SK-N-SH treated with all-trans-retinoic acid at 6 μM for 48 hours (cell line): Measurements from ENCODE around the gene DAB2IP.

ENCODE experiments used
- ATAC-seq: fragments of 200-7000 bp; cut with Tn5 transposase; 3 replicates; pipeline ENCODE4 v1.9.1; 2020; ENCODE audit warnings: mild to moderate bottlenecking, moderate library complexity
- ARNTL ChIP-seq: fragments of 450-650 bp; formaldehyde crosslinking; IDR thresholded peaks from 2 replicates; pipeline ENCODE4 v1.5.0; 2020; ENCODE audit warnings: low read depth, mild to moderate bottlenecking, moderate library complexity, borderline replicate concordance
- BACH2 ChIP-seq: fragments of 250-450 bp; sonication (Bioruptor Pico); IDR thresholded peaks from 2 replicates; pipeline ENCODE4 v1.9.0; 2021; ENCODE audit warnings: mild to moderate bottlenecking, borderline replicate concordance
- ESRRG ChIP-seq: fragments of 250-450 bp; sonication (Bioruptor Pico); IDR thresholded peaks from 2 replicates; pipeline ENCODE4 v1.6.1; 2021; ENCODE audit warnings: mild to moderate bottlenecking
- GLIS3 ChIP-seq: fragments of 250-450 bp; sonication (Bioruptor Pico); IDR thresholded peaks from 2 replicates; pipeline ENCODE4 v1.5.0; 2020; ENCODE audit warnings: mild to moderate bottlenecking, moderate library complexity
- OSR1 ChIP-seq: fragments of 250-450 bp; sonication (Bioruptor Pico); IDR thresholded peaks from 2 replicates; pipeline ENCODE4 v1.8.0; 2022; ENCODE audit warnings: moderate library complexity, mild to moderate bottlenecking, inconsistent platforms
- PATZ1 ChIP-seq: fragments of 250-450 bp; sonication (Bioruptor Pico); IDR thresholded peaks from 2 replicates; pipeline ENCODE4 v1.8.0; 2020; ENCODE audit warnings: mild to moderate bottlenecking, moderate library complexity, borderline replicate concordance
- POU6F1 ChIP-seq: fragments of 250-450 bp; sonication (Bioruptor Pico); IDR thresholded peaks from 2 replicates; pipeline ENCODE4 v1.8.0; 2021; ENCODE audit warnings: low read depth, mild to moderate bottlenecking, moderate library complexity, borderline replicate concordance
- PPARA ChIP-seq: fragments of 250-450 bp; sonication (Bioruptor Pico); IDR thresholded peaks from 2 replicates; pipeline ENCODE4 v1.5.0; 2020; ENCODE audit warnings: mild to moderate bottlenecking, borderline replicate concordance
- SNAI2 ChIP-seq: fragments of 250-450 bp; sonication (Bioruptor Pico); IDR thresholded peaks from 2 replicates; pipeline ENCODE4 v1.5.0; 2020; ENCODE audit warnings: mild to moderate bottlenecking, moderate library complexity
- TCF4 ChIP-seq: fragments of 250-450 bp; sonication (Bioruptor Pico); IDR thresholded peaks from 2 replicates; pipeline ENCODE4 v1.8.0; 2021; ENCODE audit warnings: mild to moderate bottlenecking, moderate library complexity, borderline replicate concordance
- TOX ChIP-seq: fragments of 250-450 bp; sonication (Bioruptor Pico); IDR thresholded peaks from 2 replicates; pipeline ENCODE4 v1.8.0; 2021; ENCODE audit warnings: mild to moderate bottlenecking, moderate library complexity, borderline replicate concordance
- ZC3H10 ChIP-seq: fragments of 250-450 bp; sonication (Bioruptor Pico); IDR thresholded peaks from 2 replicates; pipeline ENCODE4 v1.5.1; 2021; ENCODE audit warnings: mild to moderate bottlenecking, moderate library complexity
- ZFP30 ChIP-seq: fragments of 450-650 bp; formaldehyde crosslinking; IDR thresholded peaks from 2 replicates; pipeline ENCODE4 v1.5.0; 2022; ENCODE audit warnings: mild to moderate bottlenecking, moderate library complexity
- ZNF565 ChIP-seq: fragments of 450-650 bp; formaldehyde crosslinking; conservative IDR thresholded peaks from 2 replicates; pipeline ENCODE4 v1.5.0; 2020; ENCODE audit warnings: low read depth, mild to moderate bottlenecking, moderate library complexity
- ZNF70 ChIP-seq: fragments of 450-650 bp; formaldehyde crosslinking; IDR thresholded peaks from 2 replicates; pipeline ENCODE4 v1.5.0; 2020; ENCODE audit warnings: mild to moderate bottlenecking, moderate library complexity
- ZNF8 ChIP-seq: fragments of 450-650 bp; formaldehyde crosslinking; IDR thresholded peaks from 2 replicates; pipeline ENCODE4 v1.5.0; 2020; ENCODE audit warnings: mild to moderate bottlenecking, moderate library complexity
- TF ChIP-seq, protein P1 (sequence below): fragments of 250-450 bp; sonication (Bioruptor Pico); IDR thresholded peaks from 2 replicates; pipeline ENCODE4 v1.5.0; 2020; ENCODE audit warnings: mild to moderate bottlenecking, moderate library complexity
- TF ChIP-seq, protein P2 (sequence below): fragments of 250-450 bp; sonication (Bioruptor Pico); IDR thresholded peaks from 2 replicates; pipeline ENCODE4 v1.5.1; 2020; ENCODE audit warnings: low read depth, mild to moderate bottlenecking, moderate library complexity

The DAB2IP gene

GRCh38 chr9:121746866-121747265 is 95.4 kb downstream of the DAB2IP start:
- no peak for TF ChIP-seq ZFP30
- no peak for TF ChIP-seq ZNF565 (CRISPR knock-in tag)
- TF ChIP-seq, protein P1, sequence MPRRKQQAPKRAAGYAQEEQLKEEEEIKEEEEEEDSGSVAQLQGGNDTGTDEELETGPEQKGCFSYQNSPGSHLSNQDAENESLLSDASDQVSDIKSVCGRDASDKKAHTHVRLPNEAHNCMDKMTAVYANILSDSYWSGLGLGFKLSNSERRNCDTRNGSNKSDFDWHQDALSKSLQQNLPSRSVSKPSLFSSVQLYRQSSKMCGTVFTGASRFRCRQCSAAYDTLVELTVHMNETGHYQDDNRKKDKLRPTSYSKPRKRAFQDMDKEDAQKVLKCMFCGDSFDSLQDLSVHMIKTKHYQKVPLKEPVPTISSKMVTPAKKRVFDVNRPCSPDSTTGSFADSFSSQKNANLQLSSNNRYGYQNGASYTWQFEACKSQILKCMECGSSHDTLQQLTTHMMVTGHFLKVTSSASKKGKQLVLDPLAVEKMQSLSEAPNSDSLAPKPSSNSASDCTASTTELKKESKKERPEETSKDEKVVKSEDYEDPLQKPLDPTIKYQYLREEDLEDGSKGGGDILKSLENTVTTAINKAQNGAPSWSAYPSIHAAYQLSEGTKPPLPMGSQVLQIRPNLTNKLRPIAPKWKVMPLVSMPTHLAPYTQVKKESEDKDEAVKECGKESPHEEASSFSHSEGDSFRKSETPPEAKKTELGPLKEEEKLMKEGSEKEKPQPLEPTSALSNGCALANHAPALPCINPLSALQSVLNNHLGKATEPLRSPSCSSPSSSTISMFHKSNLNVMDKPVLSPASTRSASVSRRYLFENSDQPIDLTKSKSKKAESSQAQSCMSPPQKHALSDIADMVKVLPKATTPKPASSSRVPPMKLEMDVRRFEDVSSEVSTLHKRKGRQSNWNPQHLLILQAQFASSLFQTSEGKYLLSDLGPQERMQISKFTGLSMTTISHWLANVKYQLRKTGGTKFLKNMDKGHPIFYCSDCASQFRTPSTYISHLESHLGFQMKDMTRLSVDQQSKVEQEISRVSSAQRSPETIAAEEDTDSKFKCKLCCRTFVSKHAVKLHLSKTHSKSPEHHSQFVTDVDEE (CRISPR knock-in tag): no peak
- no peak for TF ChIP-seq ARNTL (CRISPR knock-in tag)
- no peak for ATAC-seq

GRCh38 chr9:121748074-121748473 is 96.6 kb downstream of the DAB2IP start:
- ATAC-seq: no peak
- TF ChIP-seq ZFP30 (no peak), ARNTL (CRISPR knock-in tag) (no peak), ZC3H10 (CRISPR knock-in tag) (no peak), GLIS3 (CRISPR knock-in tag) (no peak), TOX (no peak), ZNF565 (CRISPR knock-in tag) (no peak), SNAI2 (CRISPR knock-in tag) (no peak), ZNF8 (CRISPR knock-in tag) (no peak), ZNF70 (CRISPR knock-in tag) (no peak), PATZ1 (CRISPR knock-in tag) (no peak), OSR1 (CRISPR knock-in tag) (no peak), PPARA (CRISPR knock-in tag) (no peak), BACH2 (CRISPR knock-in tag) (no peak), POU6F1 (CRISPR knock-in tag) (no peak), ESRRG (no peak), TCF4 (CRISPR knock-in tag) (no peak)
- TF ChIP-seq, protein P2, sequence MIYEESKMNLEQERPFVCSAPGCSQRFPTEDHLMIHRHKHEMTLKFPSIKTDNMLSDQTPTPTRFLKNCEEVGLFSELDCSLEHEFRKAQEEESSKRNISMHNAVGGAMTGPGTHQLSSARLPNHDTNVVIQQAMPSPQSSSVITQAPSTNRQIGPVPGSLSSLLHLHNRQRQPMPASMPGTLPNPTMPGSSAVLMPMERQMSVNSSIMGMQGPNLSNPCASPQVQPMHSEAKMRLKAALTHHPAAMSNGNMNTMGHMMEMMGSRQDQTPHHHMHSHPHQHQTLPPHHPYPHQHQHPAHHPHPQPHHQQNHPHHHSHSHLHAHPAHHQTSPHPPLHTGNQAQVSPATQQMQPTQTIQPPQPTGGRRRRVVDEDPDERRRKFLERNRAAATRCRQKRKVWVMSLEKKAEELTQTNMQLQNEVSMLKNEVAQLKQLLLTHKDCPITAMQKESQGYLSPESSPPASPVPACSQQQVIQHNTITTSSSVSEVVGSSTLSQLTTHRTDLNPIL: no peak
- TF ChIP-seq, protein P1 (CRISPR knock-in tag): no peak

- no peak; the same call in 2 of the 3 replicates for ATAC-seq
- TF ChIP-seq, protein P1 (CRISPR knock-in tag): no peak
Observed at GRCh38 chr9:121748727-121749423, 97.4 kb downstream of the DAB2IP start.
